Pons (tissue), 1 donor: ENCODE results near the gene TRPM5.
A peak's percentile ranks its signal among the peaks of the same experiment; 100 is the strongest.

Experiments
- DNase-seq: peaks from one replicate; pipeline ENCODE4 v3.0.0-alpha.2; 2016; ENCODE audit warnings: low spot score

TRPM5 gene

DNA sequence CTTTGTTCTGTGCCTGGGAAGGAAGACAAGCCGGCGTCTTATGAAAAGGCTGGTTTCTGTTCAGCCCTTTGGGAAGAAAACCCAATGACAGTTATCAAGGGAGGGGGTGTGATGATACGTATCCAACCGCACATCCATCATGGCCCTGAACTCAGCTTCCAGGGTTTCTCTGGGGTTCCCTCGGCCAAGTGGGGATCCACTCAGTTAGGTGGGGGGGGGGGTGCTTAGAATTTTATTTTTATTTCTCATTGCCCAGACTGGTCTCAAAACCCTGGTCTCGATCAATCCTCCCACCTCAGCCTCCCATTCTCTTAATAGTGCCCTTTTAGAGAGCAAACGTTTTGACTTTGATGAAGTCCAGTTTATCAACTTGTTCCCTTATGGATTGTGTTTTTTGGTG is 26.2 kb upstream of the TRPM5 start:
- no peak for DNase-seq

- DNase-seq, result no peak
These were observed 24.3 kb upstream of the TRPM5 start for GRCh38 chr11:2468363-2469235.

DNA sequence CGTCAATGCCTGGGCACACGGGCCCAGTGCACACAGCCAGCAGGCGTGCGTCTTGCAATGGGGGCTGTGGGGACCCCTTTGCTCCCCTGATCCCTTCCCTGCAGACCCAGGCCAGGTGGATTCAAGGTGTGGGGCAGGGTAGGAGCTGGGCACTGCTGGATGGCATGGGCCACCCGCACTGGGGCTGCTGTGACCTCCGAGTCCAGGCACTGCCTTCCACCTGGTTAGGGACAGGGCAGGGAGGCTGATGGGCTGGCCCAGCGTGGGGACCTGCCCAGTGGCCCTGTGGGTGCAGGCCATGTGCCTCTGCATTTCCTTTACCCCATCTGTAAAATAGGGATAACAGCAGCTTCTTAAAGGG is 23.4 kb upstream of the TRPM5 start:
- DNase-seq, result no peak

- DNase-seq, result peak; percentile 30
These were observed 22.8 kb upstream of the TRPM5 start for GRCh38 chr11:2466869-2467694.

GRCh38 chr11:2466069-2466801 is 21.9 kb upstream of the TRPM5 start:
- no peak for DNase-seq

GRCh38 chr11:2465202-2466068 is 21.1 kb upstream of the TRPM5 start:
- DNase-seq, result no peak

DNA sequence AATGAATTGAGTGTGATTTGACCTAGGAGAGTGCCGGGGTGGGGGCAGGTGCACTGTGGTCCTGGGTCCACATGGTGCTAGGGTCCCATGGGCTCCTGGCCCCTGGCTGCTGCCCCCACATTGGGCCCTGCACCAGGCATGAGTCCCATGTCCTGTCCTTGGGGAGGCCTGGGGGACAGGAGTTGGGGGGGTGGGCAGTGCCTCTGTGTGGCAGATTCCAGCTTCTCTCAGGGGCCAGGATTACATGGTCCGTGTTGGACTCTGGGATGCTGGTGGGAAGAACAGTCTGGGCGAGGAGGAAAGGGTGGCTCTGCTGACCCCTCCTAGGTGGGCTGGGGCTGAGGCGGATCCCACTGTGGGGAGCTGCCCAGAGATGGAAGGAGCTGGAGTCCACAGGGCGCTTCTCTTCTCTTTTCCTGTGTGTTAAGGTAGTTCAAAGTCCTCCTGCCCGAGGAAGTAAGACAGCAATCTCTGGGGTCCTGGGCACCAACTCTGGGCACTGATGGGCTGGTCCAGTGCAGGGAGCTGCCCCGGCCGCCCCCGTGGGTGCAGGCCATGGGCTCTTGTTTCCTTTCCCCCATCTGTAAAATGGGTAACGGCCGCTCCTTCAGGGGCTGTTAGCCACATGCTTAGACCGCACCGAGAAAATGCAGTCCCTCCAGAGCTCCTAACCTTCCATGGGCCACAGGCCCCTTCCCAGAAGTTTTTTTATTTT is 20.3 kb upstream of the TRPM5 start:
- no peak for DNase-seq

- DNase-seq, result no peak
These were observed 19.5 kb upstream of the TRPM5 start for GRCh38 chr11:2463766-2464277.

GRCh38 chr11:2462986-2463765 is 18.9 kb upstream of the TRPM5 start:
- no peak for DNase-seq

DNA sequence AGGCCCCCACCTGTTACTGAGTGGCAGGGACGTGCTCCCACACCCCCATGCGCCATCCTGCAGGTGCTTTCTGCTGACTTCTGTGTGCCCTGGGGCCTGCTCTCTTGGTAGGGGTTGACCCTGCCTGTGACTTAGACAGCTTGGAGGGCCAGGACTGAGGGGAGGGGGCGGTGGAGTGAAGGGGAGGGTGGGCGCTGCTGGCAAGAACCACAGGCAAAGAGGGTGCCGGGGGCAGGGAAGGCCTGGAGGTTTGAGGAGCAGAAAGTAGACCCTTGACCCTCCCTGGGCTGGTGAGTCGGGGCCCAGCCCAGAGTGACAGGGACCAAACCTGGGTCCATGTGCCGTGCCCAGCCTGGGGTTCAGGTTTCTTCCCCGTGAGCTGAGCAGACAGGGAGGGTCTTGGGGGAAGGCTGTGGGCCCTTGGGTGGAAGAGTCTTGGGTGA is 18.2 kb upstream of the TRPM5 start:
- DNase-seq, result no peak

DNA sequence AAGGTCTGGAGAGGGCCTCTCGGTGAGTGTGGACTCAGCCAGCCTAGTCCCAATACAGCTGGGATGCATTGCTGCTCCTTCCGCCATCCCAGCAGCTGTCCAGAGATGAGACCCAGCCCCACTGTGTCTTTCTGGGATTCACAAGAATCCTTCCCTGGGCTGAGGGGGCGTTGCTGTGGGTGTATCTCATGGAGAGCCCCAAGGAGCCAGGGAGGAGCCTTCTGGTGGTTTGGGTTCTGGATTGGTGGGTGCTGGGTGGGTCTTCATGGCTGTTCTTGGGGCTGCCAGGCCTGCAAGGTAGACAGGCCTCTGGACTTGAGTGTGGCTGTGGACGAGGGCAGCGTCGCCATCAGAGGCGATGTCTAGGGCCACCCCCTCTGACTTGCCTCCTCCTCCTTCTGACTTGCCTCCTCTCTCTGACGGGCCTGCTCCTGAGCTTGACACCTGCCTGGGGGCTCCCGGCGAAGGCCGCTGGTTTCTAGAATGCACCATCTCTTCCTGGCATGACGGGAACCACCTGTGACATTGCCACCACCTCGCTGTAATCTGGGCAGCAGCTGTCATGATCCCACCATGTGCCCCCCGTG is 17.7 kb upstream of the TRPM5 start:
- no peak for DNase-seq

GRCh38 chr11:2461253-2461955 is 17.1 kb upstream of the TRPM5 start:
- no peak for DNase-seq

- DNase-seq, result no peak
These were observed 16.4 kb upstream of the TRPM5 start for GRCh38 chr11:2460540-2461252.

- DNase-seq, result no peak
These were observed 15.7 kb upstream of the TRPM5 start for GRCh38 chr11:2459796-2460531.

GRCh38 chr11:2459016-2459725 is 14.9 kb upstream of the TRPM5 start:
- no peak for DNase-seq

DNA sequence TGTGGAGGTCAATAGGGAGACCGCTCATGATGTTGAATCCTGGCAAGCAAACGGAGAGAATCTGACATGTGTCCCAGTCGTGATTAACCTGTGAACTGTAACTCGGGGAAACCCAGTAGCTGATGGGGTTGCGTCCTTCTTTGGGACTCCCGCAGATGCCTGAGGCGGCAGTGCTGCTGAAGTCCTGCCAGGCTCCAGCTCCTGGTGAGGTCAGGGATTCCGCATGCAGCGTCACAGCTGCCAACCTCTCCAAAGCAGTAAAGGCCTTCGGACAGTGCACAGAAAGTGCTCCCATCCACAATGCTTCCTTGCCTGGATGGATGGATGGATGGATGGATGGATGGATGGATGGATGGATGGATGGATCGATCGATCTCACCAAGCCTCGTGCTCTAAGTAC is 14.0 kb upstream of the TRPM5 start:
- DNase-seq, result no peak

DNA sequence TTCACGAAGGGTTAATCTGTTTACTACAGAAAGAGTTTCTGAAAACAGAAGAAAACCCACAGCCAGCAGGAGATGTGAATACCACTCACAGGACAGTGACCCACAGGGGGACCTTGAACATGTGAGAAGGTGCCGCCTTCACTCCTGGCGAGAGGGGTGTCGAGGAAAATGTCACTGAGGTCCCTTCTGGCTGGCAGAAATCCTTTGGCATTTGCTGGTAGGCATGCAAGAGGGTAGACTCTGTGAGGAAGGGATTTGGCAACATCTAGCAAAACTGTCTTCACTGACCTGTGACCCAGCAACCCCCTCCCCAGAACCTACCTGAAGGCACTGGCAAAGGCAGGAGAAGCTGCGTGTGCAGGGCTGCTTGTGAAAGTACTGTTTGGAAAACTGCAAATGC is 9.1 kb upstream of the TRPM5 start:
- no peak for DNase-seq
